ENCODE data around the gene AIM2. TPM values are rescaled to one million over a fixed set of nuclear protein-coding genes. Genes with fewer than 3 reads are reported as not detected.

Gene AIM2
- total and polyA plus RNA-seq, 2 of the 4 experiments (the other 2 are of a cell fraction) = not detected

DNA sequence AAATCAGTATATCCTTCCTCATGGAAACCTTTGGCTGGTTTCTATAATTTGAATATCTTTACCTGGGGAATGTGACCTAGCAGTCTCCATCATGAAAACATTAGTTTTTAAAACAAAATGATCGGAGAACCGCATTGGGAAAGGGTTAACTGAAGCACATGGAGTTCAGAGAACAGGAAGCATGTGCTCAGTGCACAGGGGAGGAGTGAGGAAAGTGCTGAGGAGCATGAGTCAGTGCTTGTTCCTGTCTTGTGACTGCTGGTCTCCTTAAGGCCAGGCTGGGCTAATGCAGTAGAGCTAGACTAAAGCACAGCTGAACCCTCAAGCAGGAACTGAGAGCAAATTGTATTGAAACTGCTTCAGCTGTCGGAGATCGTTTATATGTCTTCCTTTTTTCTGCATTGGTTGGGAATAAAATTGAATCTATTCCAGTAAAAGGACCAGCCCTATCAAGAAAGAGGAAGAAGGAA is 61.1 kb downstream of the AIM2 start:
- H3K9ac ChIP-seq (ENCODE audit: low read depth, low read length) = no peak overlapping the region
- peak; percentile 94 for DNase-seq

More for the DNA sequence above, 61.1 kb downstream of the AIM2 start:
- intact Hi-C loops (cut with micrococcal nuclease) = loop anchor here (5.0 kb wide), 1 partner anchor 37 kb away; no protein-coding TSS in a partner anchor
- Histone ChIP-seq H2BK20ac (ENCODE audit: low read depth, low read length) (peak overlapping the region; percentile 79; the same call in 1 of the 2 replicates), H3K4ac (ENCODE audit: low read depth, low read length) (peak overlapping the region; percentile 74), H3K9me3 (ENCODE audit: control insufficient read depth, insufficient read depth, low read length) (no peaks in the 10 kb centered on the region), H3K56ac (ENCODE audit: extremely low read depth, insufficient read depth, low read length) (no peak overlapping the region), H3K9me1 (ENCODE audit: insufficient read depth, low read length) (peaks cover 5% of the 10 kb centered on the region; the same call in 1 of the 2 replicates), H2BK120ac (ENCODE audit: low read depth, low read length) (peak overlapping the region; percentile 81), H3K27me3 (ENCODE audit: control insufficient read depth, insufficient read depth, low read length) (no peaks in the 10 kb centered on the region), H4K20me1 (ENCODE audit: insufficient read depth, low read length) (no peaks in the 10 kb centered on the region), H3K4me1 (ENCODE audit: control insufficient read depth, insufficient read depth, low read length) (peaks cover 5% of the 10 kb centered on the region; the same call in 1 of the 2 replicates), H3K79me1 (ENCODE audit: low read depth in 1 of 2, low read length in 2 of 2) (peaks cover 3 to 31% of the 10 kb centered on the region in 2 experiments), H3K4me2 (ENCODE audit: low read depth, low read length) (no peak overlapping the region), H3K4me3 (ENCODE audit: insufficient read depth, low read depth, low read length) (no peak overlapping the region), H2AK5ac (ENCODE audit: low read depth, low read length) (peak overlapping the region; percentile 52; the same call in 1 of the 2 replicates), H4K8ac (ENCODE audit: low read depth in 2 of 2, low read length in 2 of 2) (peak overlapping the region in 1 of 2 experiments; percentile 73; a peak in 3 of 4 replicates), H3K23ac (ENCODE audit: low read depth, low read length) (peak overlapping the region; percentile 72; the same call in 1 of the 2 replicates), H2AK9ac (replicated peaks; ENCODE audit: low read depth, low read length, poor library complexity) (peak overlapping the region; percentile 38), H2BK5ac (ENCODE audit: low read depth, low read length, poor library complexity, severe bottlenecking) (peak overlapping the region; percentile 56), H3K27ac (ENCODE audit: insufficient read depth, low read length) (peak overlapping the region; percentile 68; the same call in 1 of the 2 replicates), H4K5ac (ENCODE audit: low read depth, low read length) (peak overlapping the region; percentile 40), H2BK15ac (ENCODE audit: low read depth, low read length) (peak overlapping the region; percentile 26; the same call in 2 of the 3 replicates), H4K91ac (ENCODE audit: insufficient read depth, low read depth, low read length) (peak overlapping the region; percentile 58), H3K18ac (ENCODE audit: low read depth, low read length) (peak overlapping the region; percentile 26), H2AFZ (replicated peaks; ENCODE audit: low read length, poor library complexity) (peak overlapping the region; percentile 64), H3K36me3 (ENCODE audit: control insufficient read depth, insufficient read depth, low read length) (peaks cover 31% of the 10 kb centered on the region), H3K14ac (replicated peaks; ENCODE audit: low read depth, low read length) (peak overlapping the region; percentile 87)
- dilution Hi-C loops (cut with HindIII; ENCODE audit: low sequenced_read_pairs, unreplicated experiment) = no loop called here
- TF ChIP-seq MAFK (IDR thresholded peaks at IDR 0.05; ENCODE audit: low read depth, low read length) (no peak), CEBPB (IDR thresholded peaks at IDR 0.05; ENCODE audit: low read depth, low read length) (peak; percentile 69), NFE2L2 (IDR thresholded peaks at IDR 0.05; ENCODE audit: low read depth, low read length) (0 out of 2 replicates have a peak, but pooled peaks have one; percentile 56), MXI1 (IDR thresholded peaks at IDR 0.05; ENCODE audit: borderline replicate concordance, low read depth, low read length) (peak; percentile 99), FOS (IDR thresholded peaks at IDR 0.05; ENCODE audit: low read depth, low read length) (peak; percentile 47; the same call in 1 of the 2 replicates), CHD1 (IDR thresholded peaks at IDR 0.05; ENCODE audit: low read depth, low read length) (no peak), BHLHE40 (IDR thresholded peaks at IDR 0.05; ENCODE audit: low read depth, low read length) (peak; percentile 64; the same call in 1 of the 2 replicates)
- TF ChIP-seq, protein P1, sequence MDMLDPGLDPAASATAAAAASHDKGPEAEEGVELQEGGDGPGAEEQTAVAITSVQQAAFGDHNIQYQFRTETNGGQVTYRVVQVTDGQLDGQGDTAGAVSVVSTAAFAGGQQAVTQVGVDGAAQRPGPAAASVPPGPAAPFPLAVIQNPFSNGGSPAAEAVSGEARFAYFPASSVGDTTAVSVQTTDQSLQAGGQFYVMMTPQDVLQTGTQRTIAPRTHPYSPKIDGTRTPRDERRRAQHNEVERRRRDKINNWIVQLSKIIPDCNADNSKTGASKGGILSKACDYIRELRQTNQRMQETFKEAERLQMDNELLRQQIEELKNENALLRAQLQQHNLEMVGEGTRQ (IDR thresholded peaks at IDR 0.05; ENCODE audit: low read depth, low read length) = peak; percentile 75; the same call in 1 of the 2 replicates
- in situ Hi-C loops (cut with MboI; ENCODE audit: low sequenced_read_pairs) = no loop called here
- no CpG with 5 or more reads among the region's 4 CpGs for WGBS, 2 experiments (ENCODE audit: extremely low coverage in 2 of 2, insufficient read length in 1 of 2)
- CTCF ChIA-PET = no interaction called here
- peak; percentile 97 for ATAC-seq (ENCODE audit: low read depth)
- POLR2A ChIA-PET (ENCODE audit: unreplicated experiment) = no interaction called here
- BruUV-seq (replicated peaks) = no TSS peak

Measured in IMR-90 (cell line).